Sigmoid colon (tissue), 4 donors: ENCODE results near the gene MINK1.
A peak's percentile ranks its signal among the peaks of the same experiment; 100 is the strongest.

ENCODE experiments used
- CTCF ChIP-seq, 4 experiments: fragments of 450-650 bp in 3 of 4; fragments of 200-600 bp in 1 of 4; IDR thresholded peaks; one replicate each; pipeline ENCODE4 v1.5.1; 2016 to 2019; ENCODE audit warnings: antibody characterized with exemption in 4 of 4, mild to moderate bottlenecking in 3 of 4, moderate library complexity in 2 of 4
- EP300 ChIP-seq, 4 donors: sonication (generic); formaldehyde crosslinking; IDR thresholded peaks; one replicate each; pipeline ENCODE4 v1.6.1; 2017; ENCODE audit warnings: antibody characterized with exemption in 4 of 4
- POLR2A ChIP-seq, 2 donors: fragments of 450-650 bp; IDR thresholded peaks; one replicate each; pipeline ENCODE4 v1.6.1; 2016; ENCODE audit warnings: antibody characterized with exemption in 2 of 2, mild to moderate bottlenecking in 2 of 2, moderate library complexity in 2 of 2

- no peak for TF ChIP-seq POLR2A (IDR thresholded peaks at IDR 0.05)
- TF ChIP-seq EP300 (IDR thresholded peaks at IDR 0.05): no peak
- peak; percentile 62 to 90 (median 80) for TF ChIP-seq CTCF (IDR thresholded peaks at IDR 0.05)
Measured at GRCh38 chr17:4908711-4909496, 75.8 kb downstream of the MINK1 start.
